ENCODE data around the gene RALBP1.

RALBP1 gene

GRCh38 chr18:9574473-9575115, 99.3 kb downstream of the RALBP1 start:
- no peak for DNase-seq (ENCODE audit: extremely low spot score)
- no peak for TF ChIP-seq FOXA1 (IDR thresholded peaks at IDR 0.05)
- TF ChIP-seq L3MBTL2 (conservative IDR thresholded peaks at IDR 0.05), result no peak
- no peak for TF ChIP-seq LEF1 (IDR thresholded peaks at IDR 0.05; ENCODE audit: borderline replicate concordance)
- TF ChIP-seq BHLHE40 (IDR thresholded peaks at IDR 0.05; ENCODE audit: borderline replicate concordance), result no peak
- no peak for TF ChIP-seq ARNT (IDR thresholded peaks at IDR 0.05)
- no peak for TF ChIP-seq HDGF (IDR thresholded peaks at IDR 0.05; ENCODE audit: borderline replicate concordance)
- no peak for TF ChIP-seq TARDBP (IDR thresholded peaks at IDR 0.05)
- TF ChIP-seq ELF4 (IDR thresholded peaks at IDR 0.05), result no peak
- no peak for TF ChIP-seq NFRKB (IDR thresholded peaks at IDR 0.05)
- TF ChIP-seq CTBP1 (IDR thresholded peaks at IDR 0.05; ENCODE audit: borderline replicate concordance), result no peak
- TF ChIP-seq SP1 (IDR thresholded peaks at IDR 0.05), result no peak
- TF ChIP-seq SUZ12 (IDR thresholded peaks at IDR 0.05), result no peak
- ChIA-PET POLR2A (no interaction called here), CTCF (interaction anchor here (1.2 to 1.5 kb wide), 2 partner anchors 10 to 19 kb away, joined by 5 to 6 read pairs; no protein-coding TSS in a partner anchor)

- CTCF ChIA-PET, result interaction anchor here (1.0 to 1.5 kb wide), 3 partner anchors 11 to 123 kb away, joined by 3 to 6 read pairs (median 5); no protein-coding TSS in a partner anchor
- POLR2A ChIA-PET, result no interaction called here
- peak; percentile 59 for DNase-seq (ENCODE audit: extremely low spot score)
- TF ChIP-seq HDGF (IDR thresholded peaks at IDR 0.05; ENCODE audit: borderline replicate concordance) (no peak), ZNF384 (IDR thresholded peaks at IDR 0.05) (no peak), PKNOX1 (IDR thresholded peaks at IDR 0.05) (0 out of 2 replicates have a peak, but pooled peaks have one; percentile 18)
These were observed 100.2 kb downstream of the RALBP1 start for GRCh38 chr18:9575558-9575957.

GRCh38 chr18:9577361-9577760, 102.0 kb downstream of the RALBP1 start:
- TF ChIP-seq SP1 (IDR thresholded peaks at IDR 0.05), result no peak
- no peak for TF ChIP-seq FOXK2 (IDR thresholded peaks at IDR 0.05)
- TF ChIP-seq TARDBP (IDR thresholded peaks at IDR 0.05), result no peak
- no peak for TF ChIP-seq PKNOX1 (IDR thresholded peaks at IDR 0.05)
- TF ChIP-seq ARNT (IDR thresholded peaks at IDR 0.05), result no peak
- no peak for TF ChIP-seq NFRKB (IDR thresholded peaks at IDR 0.05)
- TF ChIP-seq FOXA1 (IDR thresholded peaks at IDR 0.05), result no peak
- no peak for TF ChIP-seq CTBP1 (IDR thresholded peaks at IDR 0.05; ENCODE audit: borderline replicate concordance)
- TF ChIP-seq BHLHE40 (IDR thresholded peaks at IDR 0.05; ENCODE audit: borderline replicate concordance), result no peak
- no peak for TF ChIP-seq LEF1 (IDR thresholded peaks at IDR 0.05; ENCODE audit: borderline replicate concordance)
- no peak for TF ChIP-seq L3MBTL2 (conservative IDR thresholded peaks at IDR 0.05)
- no peak for TF ChIP-seq ZNF384 (IDR thresholded peaks at IDR 0.05)
- TF ChIP-seq SUZ12 (IDR thresholded peaks at IDR 0.05), result no peak
- TF ChIP-seq ELF4 (IDR thresholded peaks at IDR 0.05), result no peak
- POLR2A ChIA-PET, result no interaction called here
- no peak for DNase-seq (ENCODE audit: extremely low spot score)
- CTCF ChIA-PET, result interaction anchor here (0.8 kb wide), 1 partner anchor 193 kb away, joined by 3 read pairs; no protein-coding TSS in a partner anchor

- TF ChIP-seq FOXA1 (IDR thresholded peaks at IDR 0.05) (no peak), CTBP1 (IDR thresholded peaks at IDR 0.05; ENCODE audit: borderline replicate concordance) (no peak), SP1 (IDR thresholded peaks at IDR 0.05) (no peak), ARNT (IDR thresholded peaks at IDR 0.05) (no peak), SUZ12 (IDR thresholded peaks at IDR 0.05) (no peak), FOXK2 (IDR thresholded peaks at IDR 0.05) (no peak), NFRKB (IDR thresholded peaks at IDR 0.05) (no peak), HDGF (IDR thresholded peaks at IDR 0.05; ENCODE audit: borderline replicate concordance) (no peak), ZNF384 (IDR thresholded peaks at IDR 0.05) (no peak), PKNOX1 (IDR thresholded peaks at IDR 0.05) (no peak), TARDBP (IDR thresholded peaks at IDR 0.05) (no peak), ELF4 (IDR thresholded peaks at IDR 0.05) (no peak), L3MBTL2 (conservative IDR thresholded peaks at IDR 0.05) (no peak), LEF1 (IDR thresholded peaks at IDR 0.05; ENCODE audit: borderline replicate concordance) (no peak), FOXM1 (IDR thresholded peaks at IDR 0.05; ENCODE audit: borderline replicate concordance) (no peak), BHLHE40 (IDR thresholded peaks at IDR 0.05; ENCODE audit: borderline replicate concordance) (no peak)
- ChIA-PET POLR2A (no interaction called here), CTCF (no interaction called here)
- no peak for DNase-seq (ENCODE audit: extremely low spot score)
These were observed 103.0 kb downstream of the RALBP1 start for GRCh38 chr18:9578306-9578705.

- DNase-seq (ENCODE audit: extremely low spot score), result no peak
- ChIA-PET POLR2A (no interaction called here), CTCF (no interaction called here)
- TF ChIP-seq ZNF384 (IDR thresholded peaks at IDR 0.05) (no peak), ARNT (IDR thresholded peaks at IDR 0.05) (no peak), NFRKB (IDR thresholded peaks at IDR 0.05) (no peak), LEF1 (IDR thresholded peaks at IDR 0.05; ENCODE audit: borderline replicate concordance) (no peak), L3MBTL2 (conservative IDR thresholded peaks at IDR 0.05) (no peak), PKNOX1 (IDR thresholded peaks at IDR 0.05) (no peak), ELF4 (IDR thresholded peaks at IDR 0.05) (no peak), BHLHE40 (IDR thresholded peaks at IDR 0.05; ENCODE audit: borderline replicate concordance) (no peak), FOXK2 (IDR thresholded peaks at IDR 0.05) (no peak), SP1 (IDR thresholded peaks at IDR 0.05) (no peak), FOXA1 (IDR thresholded peaks at IDR 0.05) (no peak)
These were observed 106.4 kb downstream of the RALBP1 start for GRCh38 chr18:9581667-9582066.
